ENCODE measurements around the gene CCDC40. TPM values are rescaled to one million over a fixed set of nuclear protein-coding genes. Genes with fewer than 3 reads are reported as not detected.

Gene CCDC40
- total RNA-seq, 3 donors from 2014 or later, result 7.4 to 11.8 (median 11.6) TPM

- H3K9me3 ChIP-seq, result no peaks in the 10 kb centered on the region
- H3K27me3 ChIP-seq, result no peaks in the 10 kb centered on the region
- no peak overlapping the region for H3K4me3 ChIP-seq
- no peaks in the 10 kb centered on the region for H3K4me1 ChIP-seq
- DNase-seq (ENCODE audit: low spot score in 2 of 2), result no peak
- no peak overlapping the region for H3K27ac ChIP-seq
- intact Hi-C loops (cut with DNase I; ENCODE audit: low total_unique reads), result no loop called here
- no peaks in the 10 kb centered on the region for H3K36me3 ChIP-seq
- TF ChIP-seq POLR2AphosphoS5 (IDR thresholded peaks at IDR 0.05), result no peak
- no peak for TF ChIP-seq POLR2A (IDR thresholded peaks at IDR 0.05)
- no peak for TF ChIP-seq CTCF (IDR thresholded peaks at IDR 0.05)
Observed at GRCh38 chr17:80091376-80091775, 54.9 kb downstream of the CCDC40 start.

GRCh38 chr17:80092959-80093358, 56.5 kb downstream of the CCDC40 start:
- H3K4me3 ChIP-seq, result no peak overlapping the region
- intact Hi-C loops (cut with DNase I; ENCODE audit: low total_unique reads), result no loop called here
- H3K27me3 ChIP-seq, result no peaks in the 10 kb centered on the region
- no peaks in the 10 kb centered on the region for H3K9me3 ChIP-seq
- no peak for TF ChIP-seq CTCF (IDR thresholded peaks at IDR 0.05)
- no peak for TF ChIP-seq POLR2A (IDR thresholded peaks at IDR 0.05)
- no peak for TF ChIP-seq POLR2AphosphoS5 (IDR thresholded peaks at IDR 0.05)
- H3K36me3 ChIP-seq, result no peaks in the 10 kb centered on the region
- H3K27ac ChIP-seq, result no peak overlapping the region
- no peaks in the 10 kb centered on the region for H3K4me1 ChIP-seq
- no peak for DNase-seq (ENCODE audit: low spot score in 2 of 2)

GRCh38 chr17:80095038-80095843, 58.8 kb downstream of the CCDC40 start:
- TF ChIP-seq CTCF (IDR thresholded peaks at IDR 0.05), result no peak
- no peak for TF ChIP-seq POLR2AphosphoS5 (IDR thresholded peaks at IDR 0.05)
- no peak for TF ChIP-seq POLR2A (IDR thresholded peaks at IDR 0.05)
- H3K4me3 ChIP-seq, result no peak overlapping the region
- no peaks in the 10 kb centered on the region for H3K27me3 ChIP-seq
- intact Hi-C loops (cut with DNase I; ENCODE audit: low total_unique reads), result no loop called here
- H3K9me3 ChIP-seq, result no peaks in the 10 kb centered on the region
- no peaks in the 10 kb centered on the region for H3K4me1 ChIP-seq
- no peak for DNase-seq (ENCODE audit: low spot score in 2 of 2)
- no peaks in the 10 kb centered on the region for H3K36me3 ChIP-seq
- H3K27ac ChIP-seq, result no peak overlapping the region

- Histone ChIP-seq H3K4me3 (no peak overlapping the region), H3K27ac (no peak overlapping the region), H3K36me3 (no peaks in the 10 kb centered on the region), H3K27me3 (no peaks in the 10 kb centered on the region), H3K9me3 (no peaks in the 10 kb centered on the region), H3K4me1 (peaks cover 0 to 1% of the 10 kb centered on the region in 2 donors)
- intact Hi-C loops (cut with DNase I; ENCODE audit: low total_unique reads), result no loop called here
- TF ChIP-seq POLR2AphosphoS5 (IDR thresholded peaks at IDR 0.05) (no peak), POLR2A (IDR thresholded peaks at IDR 0.05) (no peak), CTCF (IDR thresholded peaks at IDR 0.05) (no peak)
- no peak for DNase-seq (ENCODE audit: low spot score in 2 of 2)
Observed at GRCh38 chr17:80095844-80096475, 59.5 kb downstream of the CCDC40 start.

GRCh38 chr17:80096561-80097021, 60.1 kb downstream of the CCDC40 start:
- Histone ChIP-seq H3K4me1 (peaks cover 0 to 4% of the 10 kb centered on the region in 2 donors), H3K4me3 (no peak overlapping the region), H3K36me3 (no peaks in the 10 kb centered on the region), H3K27ac (no peak overlapping the region), H3K27me3 (no peaks in the 10 kb centered on the region), H3K9me3 (no peaks in the 10 kb centered on the region)
- DNase-seq (ENCODE audit: low spot score in 2 of 2), result no peak
- TF ChIP-seq CTCF (IDR thresholded peaks at IDR 0.05), result no peak
- TF ChIP-seq POLR2A (IDR thresholded peaks at IDR 0.05), result no peak
- no peak for TF ChIP-seq POLR2AphosphoS5 (IDR thresholded peaks at IDR 0.05)
- intact Hi-C loops (cut with DNase I; ENCODE audit: low total_unique reads), result no loop called here
